NCI-H82 treated with DMSO at 0.1 percent for 48 hours (cell line): ENCODE results near the gene PGD.
"Not testable (repeated sequence)": the region's sequence is repeated elsewhere in the genome, so short reads cannot be mapped to it uniquely, and the experiment has no call there.

Source experiments
- DNase-seq: peaks from one replicate; lab custom pipeline; 2025; ENCODE audit not compliant: unreplicated experiment; lab: John Stamatoyannopoulos, UW

PGD gene

GRCh38 chr1:10398278-10398733, 558 bp upstream of the PGD start:
- DNase-seq = no peak

- DNase-seq = no peak
Observed at GRCh38 chr1:10399444-10399941, 629 bp downstream of the PGD start.

DNA sequence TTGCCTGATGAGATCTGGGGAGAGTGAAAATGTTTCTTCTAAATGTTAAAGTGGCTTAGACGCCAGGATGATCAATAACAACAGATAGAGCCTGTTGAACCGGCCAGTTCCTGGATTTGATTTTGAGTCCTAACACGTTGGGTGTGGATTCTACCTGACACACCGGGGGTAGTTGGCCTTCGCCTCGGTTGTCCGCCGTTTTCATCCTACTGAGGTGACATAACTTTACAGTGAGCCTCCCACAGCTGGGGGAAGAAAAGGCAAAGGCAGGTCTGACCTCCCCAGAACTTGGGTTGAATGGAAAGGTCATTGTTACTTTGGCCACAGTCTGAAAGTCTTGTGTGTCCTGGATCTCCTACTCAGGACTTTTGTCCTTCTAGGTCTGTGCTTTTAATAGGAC, 1.1 kb downstream of the PGD start:
- DNase-seq = no peak

- DNase-seq = no peak
Observed at GRCh38 chr1:10401281-10401680, 2.4 kb downstream of the PGD start.

DNA sequence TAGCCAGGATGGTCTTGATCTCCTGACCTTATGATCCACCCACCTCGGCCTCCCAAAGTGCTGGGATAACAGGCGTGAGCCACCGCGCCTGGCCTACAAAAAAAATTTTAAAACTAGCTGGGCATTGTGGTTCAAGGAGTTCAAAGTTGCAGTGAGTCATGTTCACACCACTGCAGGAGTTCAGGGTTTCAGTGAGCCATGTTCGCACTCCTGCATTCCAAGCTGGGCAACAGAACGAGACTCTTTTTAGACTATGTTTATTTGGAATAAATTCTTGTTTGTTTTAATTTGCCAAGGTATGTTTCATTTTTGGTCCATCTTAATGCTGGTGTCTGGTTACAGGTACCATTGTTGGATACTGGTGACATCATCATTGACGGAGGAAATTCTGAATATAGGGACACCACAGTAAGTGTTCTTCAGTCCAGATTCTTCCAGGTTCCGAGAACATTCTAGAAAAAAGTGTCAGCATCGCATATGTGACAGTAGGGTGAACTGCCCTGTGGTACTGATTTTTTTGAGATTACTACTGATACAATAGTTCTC, 3.9 kb downstream of the PGD start:
- DNase-seq = no peak

DNA sequence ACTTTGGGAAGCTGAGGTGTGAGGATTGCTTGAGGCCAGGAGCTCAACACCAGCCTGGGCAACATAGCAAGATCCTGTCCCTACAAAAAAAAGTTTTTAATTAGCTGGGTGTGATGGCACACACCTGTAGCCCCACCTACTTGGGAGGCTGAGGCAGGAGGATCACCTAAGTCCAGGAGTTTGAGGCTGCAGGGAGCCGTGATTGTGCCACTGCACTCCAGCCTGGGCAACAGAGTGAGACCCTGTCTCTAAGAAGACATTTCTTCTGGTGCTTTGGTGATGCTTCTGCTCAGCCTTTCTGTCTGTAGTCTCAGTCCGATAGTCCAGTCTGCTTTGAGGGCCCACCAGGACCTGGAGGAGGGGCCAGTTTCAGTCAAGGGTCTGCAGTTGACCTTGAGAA, 8.3 kb downstream of the PGD start:
- no peak for DNase-seq

GRCh38 chr1:10415211-10415930, 16.5 kb downstream of the PGD start:
- no peak for DNase-seq

GRCh38 chr1:10415967-10416366, 17.1 kb downstream of the PGD start:
- not testable (repeated sequence) for DNase-seq

DNA sequence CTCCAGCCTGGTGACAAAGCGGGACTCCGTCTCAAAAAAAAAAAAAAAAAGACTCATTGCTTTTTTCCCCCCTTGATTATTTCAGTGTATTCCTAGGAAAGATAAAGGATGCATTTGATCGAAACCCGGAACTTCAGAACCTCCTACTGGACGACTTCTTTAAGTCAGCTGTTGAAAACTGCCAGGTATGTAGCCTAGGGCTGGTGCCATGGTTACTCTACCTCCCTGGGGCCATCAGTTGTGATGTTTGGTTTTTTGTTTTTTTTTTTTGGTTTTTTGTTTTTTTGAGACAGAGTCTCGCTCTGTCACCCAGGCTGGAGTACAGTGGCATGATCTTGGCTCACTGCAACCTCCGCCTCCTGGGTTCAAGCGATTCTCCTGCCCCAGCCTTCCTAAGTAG, 19.9 kb downstream of the PGD start:
- DNase-seq = not testable (repeated sequence)

- DNase-seq = no peak
Observed at GRCh38 chr1:10419351-10419750, 20.5 kb downstream of the PGD start.

GRCh38 chr1:10421637-10422036, 22.8 kb downstream of the PGD start:
- DNase-seq = no peak

DNA sequence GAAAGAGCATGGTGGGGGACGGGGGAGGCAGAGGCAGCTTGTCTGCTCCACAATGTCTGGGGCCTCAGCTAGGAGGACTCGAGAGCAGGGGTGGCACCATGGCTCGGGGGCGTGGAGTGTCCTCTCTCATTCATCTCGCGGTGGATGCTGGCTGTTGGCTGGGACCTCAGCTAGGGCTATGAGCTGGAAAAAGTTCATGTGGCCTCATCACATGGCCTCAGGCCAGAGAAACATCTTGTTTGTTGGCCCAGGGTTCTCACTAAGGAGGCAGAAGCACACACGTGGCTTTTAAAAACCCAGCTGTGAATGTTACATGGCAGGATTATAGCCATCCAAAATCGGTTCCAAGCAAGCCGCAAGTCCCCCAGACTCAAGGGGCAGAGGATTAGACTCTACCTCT, 25.2 kb downstream of the PGD start:
- DNase-seq = no peak

GRCh38 chr1:10424651-10425050, 25.8 kb downstream of the PGD start:
- DNase-seq = no peak

DNA sequence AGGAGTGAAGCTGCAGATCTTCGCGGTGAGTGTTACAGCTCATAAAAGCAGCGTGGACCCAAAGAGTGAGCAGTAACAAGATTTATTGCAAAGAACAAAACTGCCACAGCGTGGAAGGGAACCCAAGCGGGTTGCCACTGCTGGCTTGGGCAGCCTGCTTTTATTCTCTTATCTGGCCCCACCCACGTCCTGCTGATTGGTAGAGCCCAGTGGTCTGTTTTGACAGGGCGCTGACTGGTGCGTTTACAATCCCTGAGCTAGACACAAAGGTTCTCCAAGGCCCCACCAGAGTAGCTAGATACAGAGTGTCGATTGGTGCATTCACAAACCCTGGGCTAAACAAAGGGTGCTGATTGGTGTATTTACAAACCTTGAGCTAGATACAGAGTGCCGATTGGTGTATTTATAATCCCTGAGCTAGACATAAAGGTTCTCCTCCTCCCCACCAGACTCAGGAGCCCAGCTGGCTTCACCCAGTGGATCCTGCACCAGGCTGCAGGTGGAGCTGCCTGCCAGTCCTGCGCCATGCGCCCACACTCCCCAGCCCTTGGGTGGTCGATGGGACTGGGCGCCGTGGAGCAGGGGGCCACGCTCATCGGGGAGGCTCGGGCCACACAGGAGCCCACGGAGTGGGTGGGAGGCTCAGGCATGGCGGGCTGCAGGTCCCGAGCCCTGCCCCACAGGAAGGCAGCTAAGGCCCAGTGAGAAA, 27.1 kb downstream of the PGD start:
- DNase-seq = not testable (repeated sequence)

GRCh38 chr1:10426535-10426848, 27.6 kb downstream of the PGD start:
- not testable (repeated sequence) for DNase-seq

- DNase-seq = no peak
Observed at GRCh38 chr1:10428984-10429383, 30.1 kb downstream of the PGD start.

- DNase-seq = no peak
Observed at GRCh38 chr1:10429868-10430215, 31.0 kb downstream of the PGD start.

- peak; percentile 78 for DNase-seq
Observed at GRCh38 chr1:10430216-10431069, 31.6 kb downstream of the PGD start, which contains the start of gene CENPS. Gene CENPS (plus strand): TSS chr1:10430433. CDS start chr1:10430518, 85 bp downstream.

DNA sequence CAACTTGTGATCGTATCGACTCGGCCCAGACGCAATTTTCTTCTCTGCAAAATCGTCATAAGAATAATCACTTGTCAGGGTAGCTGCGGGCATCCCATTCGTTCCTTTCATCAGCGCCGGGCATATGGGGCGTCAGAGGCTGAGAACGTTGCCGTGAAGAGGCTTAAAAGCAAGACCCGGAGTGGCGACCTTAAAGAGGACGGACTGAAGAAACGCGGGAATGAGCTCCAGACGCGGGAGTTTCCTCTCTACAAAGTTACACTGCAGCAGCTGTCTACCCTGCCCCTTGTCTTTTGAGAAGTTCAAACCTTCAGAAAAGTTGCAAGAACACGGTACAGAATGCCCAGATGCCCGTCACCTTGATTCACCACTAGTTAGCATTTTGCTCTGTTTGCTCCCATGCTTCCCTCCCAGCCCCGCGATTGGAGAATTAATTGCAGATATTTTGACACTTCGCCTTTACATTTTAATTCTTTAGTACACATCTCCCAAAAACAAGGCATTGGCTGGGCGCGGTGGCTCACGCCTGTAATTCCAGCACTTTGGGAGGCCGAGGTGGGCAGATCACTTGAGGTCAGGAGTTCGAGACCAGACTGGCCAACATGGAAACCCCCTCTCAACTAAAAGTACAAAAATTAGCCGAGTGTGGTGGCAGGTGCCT, 32.3 kb downstream of the PGD start:
- no peak for DNase-seq

- DNase-seq = no peak
Observed at GRCh38 chr1:10432910-10433700, 34.2 kb downstream of the PGD start.
